Measurements from ENCODE around the gene PCDH9.

- TF ChIP-seq CTCF (conservative IDR thresholded peaks at IDR 0.05; ENCODE audit: low read depth, low read length) (no peak), RFX5 (IDR thresholded peaks at IDR 0.05; ENCODE audit: low read depth, low read length) (no peak), CEBPB (IDR thresholded peaks at IDR 0.05; ENCODE audit: low read depth, low read length) (no peak), SMC3 (IDR thresholded peaks at IDR 0.05; ENCODE audit: low read depth, low read length) (no peak), RCOR1 (IDR thresholded peaks at IDR 0.05; ENCODE audit: insufficient replicate concordance, low read length) (no peak)
Observed at GRCh38 chr13:66335626-66336025, 894.5 kb downstream of the PCDH9 start.

Data from IMR-90 (cell line).